Hypothalamus (tissue), 51 donors: ENCODE data around the gene FXYD6.

Experiments used
- DNase-seq, 51 donors: peaks; one replicate each; lab custom pipeline; 2025; lab: John Stamatoyannopoulos, UW

Gene FXYD6

GRCh38 chr11:117888139-117888566 lies 11.7 kb upstream of the FXYD6 start:
- DNase-seq, result peak in 1 of 51 donors; percentile 12

DNA sequence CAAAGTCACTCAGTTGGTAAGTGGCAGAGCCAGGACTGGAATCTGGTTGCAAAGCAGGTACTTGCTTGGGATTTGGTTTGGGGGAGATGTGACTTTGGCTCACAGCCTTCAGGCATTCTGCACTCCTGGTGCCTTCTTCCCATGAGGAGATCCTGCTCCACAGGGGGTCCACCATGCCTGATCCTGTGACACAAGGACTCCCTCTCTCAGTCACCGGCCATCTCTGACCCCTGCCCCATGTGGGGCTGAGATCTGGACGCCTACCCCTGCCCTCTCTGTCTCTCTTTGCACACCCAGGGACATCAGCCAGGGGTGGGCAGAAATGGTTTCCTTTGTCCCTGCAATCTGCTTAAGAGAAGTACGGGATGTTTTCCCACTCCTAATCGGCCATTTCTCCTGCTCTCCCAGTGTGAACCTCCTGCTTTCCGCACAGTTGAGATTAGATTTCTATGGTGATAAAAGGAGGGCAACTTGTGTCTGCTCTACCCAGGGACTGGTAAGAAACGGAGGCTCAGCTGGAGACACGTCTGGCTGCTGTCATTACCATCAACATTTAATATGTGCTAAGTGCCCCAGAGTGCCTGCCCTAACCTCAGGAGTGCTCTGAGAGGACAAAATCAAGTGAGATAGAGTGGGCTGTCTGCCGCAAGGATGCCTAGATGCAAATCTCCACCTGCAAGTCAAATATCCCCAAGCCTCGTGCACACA lies 11.1 kb upstream of the FXYD6 start:
- no peak for DNase-seq

- no peak for DNase-seq
These were observed 9.3 kb upstream of the FXYD6 start for GRCh38 chr11:117885777-117886176.

DNA sequence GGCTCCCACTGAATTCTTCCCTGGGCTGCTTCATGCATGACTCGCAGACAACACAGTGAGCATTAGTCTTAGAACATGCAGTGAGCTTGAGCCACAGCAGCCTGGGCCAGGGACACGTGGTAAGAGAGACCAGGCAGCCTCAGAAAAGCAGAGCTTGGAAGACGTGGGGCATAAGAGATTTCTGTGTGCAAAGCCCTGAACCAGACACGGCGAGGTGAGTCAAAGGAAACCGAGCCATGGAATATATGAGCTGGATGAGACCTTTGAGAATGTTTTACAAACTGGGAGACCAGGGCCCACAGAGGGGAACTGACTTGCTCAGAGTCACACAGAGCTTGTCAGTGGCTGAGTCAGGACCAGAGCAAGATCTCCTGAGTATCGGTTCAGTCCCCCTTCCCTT lies 8.5 kb upstream of the FXYD6 start:
- no peak for DNase-seq

- DNase-seq, result no peak
These were observed 6.6 kb upstream of the FXYD6 start for GRCh38 chr11:117883063-117883462.

DNA sequence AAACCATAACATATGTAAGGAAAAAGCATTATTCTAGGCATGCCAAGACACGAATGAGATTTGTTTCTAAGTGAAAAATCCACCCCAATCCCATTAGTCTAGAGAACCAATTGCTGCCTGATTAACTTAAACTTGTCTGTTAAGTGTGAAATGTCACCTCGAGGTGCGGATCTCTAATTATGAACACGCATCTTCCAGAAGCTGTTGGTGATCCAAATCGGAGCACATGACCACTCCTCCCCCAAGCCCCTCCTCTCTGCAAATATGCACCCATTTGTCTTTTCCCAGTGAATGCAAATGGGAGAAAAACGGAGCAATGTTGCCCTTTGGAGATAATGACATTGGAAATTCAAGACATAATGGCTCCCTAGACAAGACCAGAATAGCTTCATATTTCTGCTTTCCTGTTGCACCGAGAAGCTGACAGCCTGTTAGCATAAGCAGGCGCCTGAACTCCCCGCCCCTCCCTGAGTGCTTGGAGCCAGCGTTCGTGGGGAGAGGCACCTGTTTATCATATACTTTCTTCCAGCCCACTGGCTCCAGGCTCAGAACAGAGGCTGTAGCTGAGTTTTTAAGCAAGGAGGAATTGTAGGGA lies 6.0 kb upstream of the FXYD6 start:
- peak in 1 of 51 donors; percentile 17 for DNase-seq

DNA sequence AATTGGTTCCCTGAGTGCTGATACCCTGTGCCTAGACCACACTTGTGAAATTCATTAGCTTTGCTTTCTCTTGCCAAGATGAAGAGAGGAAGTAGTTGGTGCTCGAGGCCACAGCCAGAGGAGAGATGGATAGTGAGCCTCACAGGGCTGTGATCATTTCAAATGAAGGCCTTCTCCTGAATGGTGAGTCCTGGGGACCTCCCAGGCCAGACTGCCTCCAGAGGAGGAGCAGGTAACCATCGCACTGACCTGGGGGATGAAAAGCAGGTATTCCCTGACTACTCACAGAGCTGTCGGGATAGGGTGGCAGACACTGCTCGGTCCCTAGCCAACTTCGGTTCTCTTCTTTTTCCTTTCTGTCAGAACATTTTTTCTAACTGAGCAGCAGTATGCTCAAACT lies 4.8 kb upstream of the FXYD6 start:
- DNase-seq, result no peak

DNA sequence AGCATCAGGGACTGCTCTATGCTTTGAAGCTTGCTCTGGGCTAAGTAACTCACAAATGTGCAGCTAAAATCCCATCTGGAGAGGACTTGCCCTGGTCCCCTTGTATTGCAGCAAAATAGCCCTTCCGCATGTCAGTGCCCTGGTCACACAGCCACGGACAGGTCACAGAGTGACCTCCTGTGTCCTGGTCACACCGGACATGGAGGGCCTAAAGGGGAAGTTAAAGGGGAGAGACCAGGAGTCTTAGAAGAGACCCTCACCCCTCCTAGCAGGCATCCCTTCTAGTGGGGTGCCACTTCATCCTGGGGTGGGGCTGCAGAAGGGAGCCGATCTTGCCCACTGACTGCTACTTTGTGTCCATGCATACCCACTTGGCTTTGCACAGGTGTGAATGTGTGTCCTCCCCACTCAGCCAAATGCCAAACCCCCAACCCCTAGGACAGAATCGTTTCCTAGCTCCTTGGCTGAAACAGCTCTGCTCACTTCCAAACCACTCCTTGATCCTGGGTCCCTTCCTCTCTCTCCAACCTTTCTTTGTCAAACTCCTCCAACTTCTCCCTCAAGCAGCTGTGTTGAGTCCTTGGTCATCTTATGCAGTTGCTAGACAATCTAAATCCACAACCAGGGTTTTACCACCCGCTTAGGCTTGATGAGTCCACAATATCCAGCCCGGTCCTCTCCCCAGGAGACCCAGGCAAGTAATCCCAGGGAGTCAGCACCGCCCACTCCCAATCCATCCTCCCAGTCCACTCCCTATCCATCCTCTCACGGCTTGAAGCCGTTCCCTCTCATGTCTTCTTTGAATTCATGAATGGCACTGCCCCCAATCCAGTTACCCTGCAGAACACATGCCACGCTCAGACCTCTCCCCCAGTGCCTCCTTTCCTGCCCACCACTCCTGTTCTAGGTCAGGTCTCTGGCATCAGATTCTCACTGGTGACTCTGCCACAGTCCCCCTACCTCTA lies 3.3 kb upstream of the FXYD6 start:
- DNase-seq, result no peak

DNA sequence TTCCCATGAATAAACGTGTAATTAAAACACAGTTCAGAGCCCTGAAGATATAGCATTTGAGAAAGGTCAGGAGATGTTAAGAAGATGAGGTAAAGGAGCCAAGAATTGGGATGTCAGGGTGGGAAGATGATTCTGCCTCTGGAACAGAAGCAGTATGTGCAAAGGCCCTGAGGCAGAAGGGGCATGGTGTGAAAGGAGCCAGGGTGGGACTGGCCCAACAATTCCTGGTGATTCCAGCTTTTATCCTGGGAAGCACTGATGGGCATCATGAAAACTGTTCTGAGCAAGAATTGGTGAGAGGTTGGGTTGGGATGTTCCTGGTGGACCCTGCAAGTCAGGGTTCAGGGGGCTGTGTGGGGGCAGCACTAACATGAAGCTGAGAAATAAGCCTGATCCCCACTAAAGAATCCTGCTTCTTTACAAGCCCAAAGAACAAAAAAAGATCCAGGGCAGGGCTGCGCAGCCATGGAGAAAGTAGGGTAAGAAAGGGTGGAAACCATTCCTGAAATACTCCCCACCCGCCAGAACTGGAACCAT lies 2.5 kb upstream of the FXYD6 start:
- no peak for DNase-seq

DNA sequence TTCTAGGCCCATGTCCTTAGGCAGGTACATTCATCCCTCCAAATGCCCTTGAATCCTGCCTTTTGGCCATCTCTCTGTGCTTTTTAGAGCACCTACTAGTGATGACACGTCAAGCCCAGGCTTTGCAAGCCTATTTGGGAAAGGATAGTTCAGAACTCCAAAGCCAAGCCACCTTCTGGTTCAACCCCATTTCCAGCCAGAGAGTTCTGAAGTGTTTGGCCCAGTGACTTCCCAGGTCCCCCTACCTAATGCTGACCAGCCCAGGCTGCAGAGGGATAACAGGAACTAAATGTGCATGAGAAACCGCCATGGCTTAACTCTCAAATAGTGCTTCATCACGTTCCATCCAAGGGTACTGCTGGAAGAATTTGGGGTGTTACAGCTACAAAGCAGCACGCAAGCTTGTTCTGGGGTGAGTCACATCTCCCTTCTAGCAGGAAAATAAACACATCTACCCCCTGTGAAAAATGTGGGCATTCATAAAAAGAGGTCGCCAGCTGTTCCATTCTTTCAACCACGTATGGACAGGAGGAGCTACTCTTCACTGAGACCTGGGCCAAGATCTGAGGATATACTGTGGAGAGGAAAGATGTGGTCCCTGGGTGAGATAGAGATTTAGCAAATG lies 2.0 kb upstream of the FXYD6 start:
- DNase-seq, result no peak

DNA sequence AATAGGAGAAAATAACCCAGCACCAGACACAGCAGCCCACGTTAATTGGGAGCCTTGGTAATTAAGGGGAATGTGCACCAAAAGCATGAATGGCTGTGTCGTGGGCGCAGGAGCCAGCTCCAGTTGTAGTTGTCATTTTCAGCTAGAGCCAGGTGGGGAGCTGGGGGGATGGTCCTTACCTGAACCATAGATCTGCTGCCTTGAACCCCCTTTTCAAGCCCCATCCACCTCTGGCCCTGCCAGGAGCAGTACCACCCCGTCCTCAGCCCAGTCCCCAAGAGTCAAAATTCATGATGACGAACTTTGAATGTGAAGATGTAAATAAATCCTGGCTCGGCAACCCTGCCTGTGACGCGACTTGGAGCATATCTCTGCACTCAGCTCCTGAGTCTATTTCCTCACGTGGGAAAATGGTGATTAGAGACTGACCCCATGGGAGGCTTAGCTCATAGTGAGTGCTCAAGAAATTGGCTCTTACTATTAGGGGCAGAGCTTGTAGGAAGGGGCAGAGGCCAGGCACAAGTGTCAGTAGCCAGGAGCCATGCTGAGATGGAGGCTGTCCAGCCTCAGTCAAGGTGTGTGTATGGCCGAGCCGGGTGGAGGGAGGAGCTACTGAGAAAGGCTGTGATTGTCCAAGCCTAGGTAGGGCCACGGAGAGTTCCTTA lies 794 bp upstream of the FXYD6 start:
- peak in 2 of 51 donors; percentile 14 to 73 for DNase-seq

GRCh38 chr11:117876059-117876340 lies 458 bp downstream of the FXYD6 start:
- no peak for DNase-seq

GRCh38 chr11:117875382-117876058 lies 938 bp downstream of the FXYD6 start:
- DNase-seq, result peak in 8 of 51 donors; percentile 22 to 63 (median 42)

- DNase-seq, result no peak
These were observed 1.5 kb downstream of the FXYD6 start for GRCh38 chr11:117874910-117875381.

- no peak for DNase-seq
These were observed 2.1 kb downstream of the FXYD6 start for GRCh38 chr11:117874253-117874909.

DNA sequence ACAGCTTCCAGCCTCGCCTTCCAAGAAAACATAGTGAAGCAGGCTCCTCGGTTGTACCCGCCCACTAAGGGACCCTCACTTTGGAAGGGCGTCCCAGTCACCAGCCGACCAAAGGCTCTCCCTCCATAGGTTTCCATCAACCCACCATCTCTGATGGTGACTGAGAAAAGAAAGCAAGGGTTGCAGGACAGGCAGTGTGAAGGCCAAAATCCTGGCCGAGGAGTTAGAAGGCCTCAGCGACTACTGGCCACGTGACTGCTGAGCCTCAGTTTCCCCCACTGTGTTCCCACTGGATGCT lies 2.7 kb downstream of the FXYD6 start:
- no peak for DNase-seq

GRCh38 chr11:117872975-117873827 lies 3.3 kb downstream of the FXYD6 start:
- DNase-seq, result no peak

- DNase-seq, result no peak
These were observed 4.0 kb downstream of the FXYD6 start for GRCh38 chr11:117872420-117872961.
